Prostate gland (tissue), 2 donors: Measurements from ENCODE around the gene NUF2.

Source experiments
- CTCF ChIP-seq, 4 experiments: fragments of 200-600 bp in 2 of 4; fragments of 450-650 bp in 2 of 4; sonication (generic) in 2 of 4; IDR thresholded peaks; 1 replicate in 3 of 4; 2 replicates in 1 of 4; pipeline ENCODE4 v1.5.1; 2016 to 2019; ENCODE audit warnings: antibody characterized with exemption in 4 of 4, mild to moderate bottlenecking in 2 of 4, moderate library complexity in 2 of 4
- POLR2A ChIP-seq: fragments of 450-650 bp; IDR thresholded peaks from one replicate; pipeline ENCODE4 v1.6.1; 2016; ENCODE audit warnings: antibody characterized with exemption, mild to moderate bottlenecking
- POLR2AphosphoS5 ChIP-seq: sonication (generic); formaldehyde crosslinking; IDR thresholded peaks from one replicate; pipeline ENCODE4 v1.6.1; 2017; ENCODE audit warnings: antibody characterized with exemption

- no peak for TF ChIP-seq CTCF (IDR thresholded peaks at IDR 0.05)
- no peak for TF ChIP-seq POLR2A
- no peak for TF ChIP-seq POLR2AphosphoS5
Measured at GRCh38 chr1:163305441-163305840, 16.3 kb upstream of the NUF2 start.
